Right lobe of liver (tissue), 4 donors: Measurements from ENCODE around the gene MYH6.

Source experiments
- POLR2A ChIP-seq: fragments of 450-650 bp; IDR thresholded peaks from one replicate; pipeline ENCODE4 v1.6.1; 2017; ENCODE audit warnings: antibody characterized with exemption, mild to moderate bottlenecking
- TF ChIP-seq, protein P1 (sequence below), 4 donors: fragments of 200-600 bp in 3 of 4; fragments of 450-650 bp in 1 of 4; IDR thresholded peaks; one replicate each; pipeline versions ENCODE4 v1.5.1 to v1.8.0; 2016 to 2022; ENCODE audit warnings: antibody characterized with exemption in 4 of 4, mild to moderate bottlenecking in 2 of 4
- donor health status: DM: no; HTN: no; CAD: no.
- donor health status: DM: no; HTN: no; CAD: no.
- donor health status: DM: no; HTN: yes; CAD: no.

DNA sequence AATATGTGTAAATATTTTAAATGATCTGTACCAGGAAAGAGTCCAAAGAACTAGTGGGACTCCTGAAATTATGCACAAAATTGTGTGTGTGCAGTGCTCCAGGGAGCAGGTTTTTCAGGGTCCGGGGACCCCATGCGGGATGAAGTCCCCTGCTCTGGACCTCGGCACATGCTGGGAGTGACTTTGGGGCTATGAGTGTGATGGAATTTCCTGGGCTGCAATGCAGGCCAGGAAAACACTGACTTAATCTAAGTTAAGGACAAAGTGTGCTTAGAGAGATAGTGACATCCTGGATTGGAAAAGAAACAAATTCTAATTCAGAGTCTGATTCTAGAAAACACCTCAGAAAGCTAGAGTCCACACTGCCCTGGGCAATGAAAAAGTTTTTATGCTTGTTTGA, 6.2 kb upstream of the MYH6 start:
- TF ChIP-seq POLR2A: no peak
- TF ChIP-seq, protein P1, sequence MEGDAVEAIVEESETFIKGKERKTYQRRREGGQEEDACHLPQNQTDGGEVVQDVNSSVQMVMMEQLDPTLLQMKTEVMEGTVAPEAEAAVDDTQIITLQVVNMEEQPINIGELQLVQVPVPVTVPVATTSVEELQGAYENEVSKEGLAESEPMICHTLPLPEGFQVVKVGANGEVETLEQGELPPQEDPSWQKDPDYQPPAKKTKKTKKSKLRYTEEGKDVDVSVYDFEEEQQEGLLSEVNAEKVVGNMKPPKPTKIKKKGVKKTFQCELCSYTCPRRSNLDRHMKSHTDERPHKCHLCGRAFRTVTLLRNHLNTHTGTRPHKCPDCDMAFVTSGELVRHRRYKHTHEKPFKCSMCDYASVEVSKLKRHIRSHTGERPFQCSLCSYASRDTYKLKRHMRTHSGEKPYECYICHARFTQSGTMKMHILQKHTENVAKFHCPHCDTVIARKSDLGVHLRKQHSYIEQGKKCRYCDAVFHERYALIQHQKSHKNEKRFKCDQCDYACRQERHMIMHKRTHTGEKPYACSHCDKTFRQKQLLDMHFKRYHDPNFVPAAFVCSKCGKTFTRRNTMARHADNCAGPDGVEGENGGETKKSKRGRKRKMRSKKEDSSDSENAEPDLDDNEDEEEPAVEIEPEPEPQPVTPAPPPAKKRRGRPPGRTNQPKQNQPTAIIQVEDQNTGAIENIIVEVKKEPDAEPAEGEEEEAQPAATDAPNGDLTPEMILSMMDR (IDR thresholded peaks at IDR 0.05): no peak
